Activated CD4-positive, alpha-beta T cell treated with anti-CD3 and anti-CD28 coated beads for 36 hours (primary cell): ENCODE results near the gene NCAPG2. TPM values are rescaled to one million over a fixed set of nuclear protein-coding genes. Genes with fewer than 3 reads are reported as not detected.
A peak's percentile ranks its signal among the peaks of the same experiment; 100 is the strongest.
"Not testable (repeated sequence)": the region's sequence is repeated elsewhere in the genome, so short reads cannot be mapped to it uniquely, and the experiment has no call there.

ENCODE experiments used
- ATAC-seq: fragments of 200-7000 bp; cut with Tn5 transposase; one replicate; pipeline ENCODE4 v1.10.0; 2021; ENCODE audit warnings: mild to moderate bottlenecking, moderate library complexity
- CTCF ChIA-PET: fragments of 350-600 bp; sonication (Branson Sonifier 250); formaldehyde crosslinking; loops from one replicate; lab custom pipeline; 2021; ENCODE audit warnings: antibody characterized with exemption; lab: Charles Lee
- POLR2A ChIA-PET: fragments of 350-600 bp; sonication (Branson Sonifier 250); formaldehyde crosslinking; loops from one replicate; lab custom pipeline; 2021; ENCODE audit warnings: antibody characterized with exemption, inconsistent platforms; lab: Charles Lee
- DNase-seq: peaks from one replicate; pipeline ENCODE4 v3.0.0-alpha.2; 2020
- H3K27ac Mint-ChIP-seq: one replicate; pipeline ENCODE4 v1.8.0; 2021; ENCODE audit warnings: mixed read lengths
- H3K27me3 Mint-ChIP-seq: one replicate; pipeline ENCODE4 v1.8.0; 2021; ENCODE audit warnings: mixed read lengths
- H3K36me3 Mint-ChIP-seq: one replicate; pipeline ENCODE4 v1.8.0; 2021; ENCODE audit warnings: low read depth, mixed read lengths
- H3K4me1 Mint-ChIP-seq: one replicate; pipeline ENCODE4 v1.8.0; 2021; ENCODE audit warnings: mixed read lengths
- H3K4me3 Mint-ChIP-seq: one replicate; pipeline ENCODE4 v1.8.0; 2021; ENCODE audit warnings: mild to moderate bottlenecking, moderate library complexity, mixed read lengths
- H3K9me3 Mint-ChIP-seq: one replicate; pipeline ENCODE4 v1.8.0; 2021; ENCODE audit warnings: low read depth, mixed read lengths
- intact Hi-C, 2 experiments: fragments of 100-400 bp; cut with DNase I in 1 of 2; cut with micrococcal nuclease in 1 of 2; formaldehyde crosslinking; loops; one replicate each; pipeline versions ENCODE4 v1.14.2 to v1.15.1; 2022 to 2024; cut with DNase I, micrococcal nuclease
- total RNA-seq, 2 experiments: library from RNA; stranded (reverse); gene quantifications; one replicate each; pipeline ENCODE4 v1.2.3, GENCODE V29; 2021

Gene NCAPG2
- total RNA-seq, 2 experiments from 2014 or later: 85.4 to 127 TPM

- ATAC-seq, DNase-seq, H3K27me3 Mint-ChIP-seq, H3K4me3 Mint-ChIP-seq, POLR2A ChIA-PET, intact Hi-C loops, H3K9me3 Mint-ChIP-seq, CTCF ChIA-PET: not testable (repeated sequence)
- Mint-ChIP-seq H3K36me3 (peaks cover 51% of the 10 kb centered on the region), H3K27ac (peak overlapping the region; percentile 13), H3K4me1 (peaks cover 14% of the 10 kb centered on the region)
These were observed 37.5 kb downstream of the NCAPG2 start for GRCh38 chr7:158666966-158667678.

GRCh38 chr7:158666401-158666800 is 38.2 kb downstream of the NCAPG2 start:
- Mint-ChIP-seq H3K27me3 (no peaks in the 10 kb centered on the region), H3K4me3 (no peak overlapping the region), H3K27ac (no peak overlapping the region), H3K36me3 (peaks cover 50% of the 10 kb centered on the region), H3K4me1 (peaks cover 14% of the 10 kb centered on the region), H3K9me3 (no peaks in the 10 kb centered on the region)
- ChIA-PET CTCF (no interaction called here), POLR2A (no interaction called here)
- ATAC-seq: no peak
- DNase-seq: no peak
- intact Hi-C loops: no loop called here

GRCh38 chr7:158664406-158664805 is 40.2 kb downstream of the NCAPG2 start:
- Mint-ChIP-seq H3K36me3 (peaks cover 44% of the 10 kb centered on the region), H3K27ac (no peak overlapping the region), H3K9me3 (no peaks in the 10 kb centered on the region), H3K4me3 (no peak overlapping the region), H3K27me3 (no peaks in the 10 kb centered on the region), H3K4me1 (peaks cover 14% of the 10 kb centered on the region)
- ChIA-PET POLR2A (no interaction called here), CTCF (interaction anchor here (0.6 to 1.8 kb wide), 2 partner anchors 14 kb away, joined by 3 to 5 read pairs; no protein-coding TSS in a partner anchor)
- ATAC-seq (no peak), DNase-seq (peak; percentile 49)
- intact Hi-C loops: no loop called here

GRCh38 chr7:158663428-158663741 is 41.2 kb downstream of the NCAPG2 start:
- CTCF ChIA-PET: interaction anchor here (0.6 to 1.8 kb wide), 2 partner anchors 13 to 86 kb away, joined by 3 to 5 read pairs; no protein-coding TSS in a partner anchor
- peak overlapping the region; percentile 7 for H3K4me3 Mint-ChIP-seq
- peaks cover 40% of the 10 kb centered on the region for H3K36me3 Mint-ChIP-seq
- DNase-seq (no peak), ATAC-seq (no peak)
- H3K9me3 Mint-ChIP-seq: no peaks in the 10 kb centered on the region
- intact Hi-C loops: no loop called here
- peak overlapping the region; percentile 42 for H3K27ac Mint-ChIP-seq
- POLR2A ChIA-PET: no interaction called here
- no peaks in the 10 kb centered on the region for H3K27me3 Mint-ChIP-seq
- peaks cover 14% of the 10 kb centered on the region for H3K4me1 Mint-ChIP-seq

- Mint-ChIP-seq H3K27ac (peak overlapping the region; percentile 42), H3K4me3 (peak overlapping the region; percentile 7), H3K27me3 (no peaks in the 10 kb centered on the region), H3K9me3 (no peaks in the 10 kb centered on the region), H3K4me1 (peaks cover 14% of the 10 kb centered on the region), H3K36me3 (peaks cover 44% of the 10 kb centered on the region)
- ChIA-PET CTCF (interaction anchor here (0.6 to 1.8 kb wide), 2 partner anchors 12 to 85 kb away, joined by 3 to 5 read pairs; no protein-coding TSS in a partner anchor), POLR2A (no interaction called here)
- ATAC-seq (peak; percentile 68), DNase-seq (peak; percentile 22)
- intact Hi-C loops: no loop called here
These were observed 41.8 kb downstream of the NCAPG2 start for GRCh38 chr7:158662610-158663427.

- no peak for ATAC-seq
- Mint-ChIP-seq H3K27ac (peak overlapping the region; percentile 2), H3K4me1 (peaks cover 30% of the 10 kb centered on the region), H3K36me3 (peaks cover 60% of the 10 kb centered on the region), H3K4me3 (no peak overlapping the region), H3K9me3 (no peaks in the 10 kb centered on the region), H3K27me3 (no peaks in the 10 kb centered on the region)
- POLR2A ChIA-PET: no interaction called here
- no peak for DNase-seq
- CTCF ChIA-PET: no interaction called here
- intact Hi-C loops: loop anchor here in 1 of 2 experiments (5.0 kb wide), 1 partner anchor 169 kb away; the partner anchor contains the start of gene ESYT2
These were observed 46.1 kb downstream of the NCAPG2 start for GRCh38 chr7:158658475-158658874.

GRCh38 chr7:158657189-158657746 is 47.3 kb downstream of the NCAPG2 start:
- intact Hi-C loops: loop anchor here (2.0 to 5.0 kb wide), 3 partner anchors 70 to 200 kb away; partner anchors contain the start of genes DYNC2I1 (in 1 of the 2), ESYT2 (in 1 of the 2) and PTPRN2 (in 1 of the 2)
- H3K27ac Mint-ChIP-seq: peak overlapping the region; percentile 79
- DNase-seq (no peak), ATAC-seq (no peak)
- POLR2A ChIA-PET: no interaction called here
- H3K9me3 Mint-ChIP-seq: no peaks in the 10 kb centered on the region
- H3K4me1 Mint-ChIP-seq: peaks cover 24% of the 10 kb centered on the region
- no peaks in the 10 kb centered on the region for H3K27me3 Mint-ChIP-seq
- H3K36me3 Mint-ChIP-seq: peaks cover 52% of the 10 kb centered on the region
- no peak overlapping the region for H3K4me3 Mint-ChIP-seq
- CTCF ChIA-PET: interaction anchor here (1.5 kb wide), 1 partner anchor 41 kb away, joined by 3 read pairs; no protein-coding TSS in a partner anchor

GRCh38 chr7:158655931-158656441 is 48.6 kb downstream of the NCAPG2 start:
- no peak overlapping the region for H3K4me3 Mint-ChIP-seq
- ChIA-PET CTCF (interaction anchor here (0.8 to 1.5 kb wide), 4 partner anchors 8 to 321 kb away, joined by 3 to 4 read pairs (median 3); no protein-coding TSS in a partner anchor), POLR2A (interaction anchor here (0.6 to 1.2 kb wide), 5 partner anchors 36 to 155 kb away, joined by 3 to 7 read pairs (median 5); partner anchors contain the start of gene NCAPG2)
- intact Hi-C loops: loop anchor here (1.0 to 5.0 kb wide), 9 partner anchors 43 to 348 kb away; partner anchors contain the start of genes ESYT2 (in 2 of the 2), NCAPG2 (in 2 of the 2), DYNC2I1 (in 1 of the 2) and PTPRN2 (in 1 of the 2)
- H3K4me1 Mint-ChIP-seq: peaks cover 31% of the 10 kb centered on the region
- peak; percentile 87 for DNase-seq
- peak overlapping the region; percentile 83 for H3K27ac Mint-ChIP-seq
- no peaks in the 10 kb centered on the region for H3K27me3 Mint-ChIP-seq
- ATAC-seq: peak; percentile 93
- peaks cover 57% of the 10 kb centered on the region for H3K36me3 Mint-ChIP-seq
- H3K9me3 Mint-ChIP-seq: no peaks in the 10 kb centered on the region

GRCh38 chr7:158655507-158655906 is 49.1 kb downstream of the NCAPG2 start:
- intact Hi-C loops: loop anchor here in 1 of 2 experiments (5.0 kb wide), 1 partner anchor 172 kb away; the partner anchor contains the start of gene ESYT2
- Mint-ChIP-seq H3K9me3 (no peaks in the 10 kb centered on the region), H3K4me3 (no peak overlapping the region), H3K27ac (peak overlapping the region; percentile 83), H3K36me3 (peaks cover 57% of the 10 kb centered on the region), H3K27me3 (no peaks in the 10 kb centered on the region), H3K4me1 (peaks cover 32% of the 10 kb centered on the region)
- POLR2A ChIA-PET: interaction anchor here (1.2 kb wide), 2 partner anchors 46 to 156 kb away, joined by 3 to 5 read pairs; no protein-coding TSS in a partner anchor
- DNase-seq (peak; percentile 21), ATAC-seq (no peak)
- CTCF ChIA-PET: interaction anchor here (0.9 to 1.2 kb wide), 3 partner anchors 10 to 322 kb away, joined by 3 to 4 read pairs (median 4); no protein-coding TSS in a partner anchor

GRCh38 chr7:158651968-158652565 is 52.5 kb downstream of the NCAPG2 start:
- H3K27ac Mint-ChIP-seq: no peak overlapping the region
- ATAC-seq: no peak
- peaks cover 2% of the 10 kb centered on the region for H3K9me3 Mint-ChIP-seq
- no peak overlapping the region for H3K4me3 Mint-ChIP-seq
- H3K4me1 Mint-ChIP-seq: peaks cover 30% of the 10 kb centered on the region
- CTCF ChIA-PET: interaction anchor here (2.1 kb wide), 1 partner anchor 12 kb away, joined by 5 read pairs; no protein-coding TSS in a partner anchor
- H3K27me3 Mint-ChIP-seq: no peaks in the 10 kb centered on the region
- POLR2A ChIA-PET: interaction anchor here (0.6 kb wide), 1 partner anchor 21 kb away, joined by 3 read pairs; no protein-coding TSS in a partner anchor
- peaks cover 72% of the 10 kb centered on the region for H3K36me3 Mint-ChIP-seq
- intact Hi-C loops: no loop called here
- peak; percentile 14 for DNase-seq
